GM12873 (cell line): ENCODE data around the gene RAB23.

ENCODE experiments used
- CTCF ChIP-seq: IDR thresholded peaks from 2 replicates; pipeline ENCODE4 v1.5.1; 2012; ENCODE audit warnings: low read depth, mild to moderate bottlenecking, moderate library complexity, low read length, control low read depth; ENCODE audit not compliant: insufficient read depth; ENCODE audit errors: missing control alignments

Gene RAB23

GRCh38 chr6:57165080-57165479, 57.0 kb downstream of the RAB23 start:
- no peak for TF ChIP-seq CTCF

GRCh38 chr6:57163956-57164355, 58.2 kb downstream of the RAB23 start:
- TF ChIP-seq CTCF: no peak

GRCh38 chr6:57162516-57162915, 59.6 kb downstream of the RAB23 start:
- no peak for TF ChIP-seq CTCF

DNA sequence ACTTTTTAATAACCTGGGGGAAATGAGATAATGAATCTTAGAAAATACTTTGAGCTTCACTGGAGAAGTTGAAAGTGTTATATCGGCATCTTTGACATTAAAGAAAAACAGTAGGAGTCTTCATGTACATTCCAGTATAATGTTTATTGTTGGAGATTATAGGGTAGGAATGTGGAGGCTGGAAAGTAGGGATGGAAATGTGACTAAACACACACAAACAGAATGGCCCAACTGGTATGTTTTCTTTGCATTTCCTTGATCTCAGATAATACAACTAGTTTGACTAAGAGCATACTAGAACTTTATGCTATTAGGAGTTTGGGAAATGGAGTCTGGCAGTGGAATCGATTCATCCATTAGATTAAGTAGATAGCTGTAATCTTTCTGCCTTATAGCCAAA, 60.1 kb downstream of the RAB23 start:
- no peak for TF ChIP-seq CTCF

DNA sequence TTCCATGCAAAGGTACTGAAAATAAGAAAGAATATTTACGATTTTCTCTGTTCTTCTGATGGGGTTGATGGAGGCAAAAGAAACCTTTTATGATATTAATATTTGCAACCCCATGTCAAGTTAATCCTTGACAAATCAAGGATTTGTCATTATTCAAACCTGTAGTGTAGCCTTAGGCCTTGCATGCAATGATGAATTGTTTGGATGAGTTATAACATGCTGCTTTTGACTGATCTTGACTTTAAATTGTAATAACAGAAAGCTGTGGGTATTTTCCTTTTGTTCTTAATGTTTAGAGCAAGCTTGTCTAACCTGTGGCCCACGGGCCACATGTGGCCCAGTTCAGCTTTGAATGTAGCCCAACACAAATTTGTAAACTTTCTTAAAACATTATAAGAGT, 63.0 kb downstream of the RAB23 start:
- no peak for TF ChIP-seq CTCF

- no peak for TF ChIP-seq CTCF
Measured at GRCh38 chr6:57158658-57159057, 63.4 kb downstream of the RAB23 start.

DNA sequence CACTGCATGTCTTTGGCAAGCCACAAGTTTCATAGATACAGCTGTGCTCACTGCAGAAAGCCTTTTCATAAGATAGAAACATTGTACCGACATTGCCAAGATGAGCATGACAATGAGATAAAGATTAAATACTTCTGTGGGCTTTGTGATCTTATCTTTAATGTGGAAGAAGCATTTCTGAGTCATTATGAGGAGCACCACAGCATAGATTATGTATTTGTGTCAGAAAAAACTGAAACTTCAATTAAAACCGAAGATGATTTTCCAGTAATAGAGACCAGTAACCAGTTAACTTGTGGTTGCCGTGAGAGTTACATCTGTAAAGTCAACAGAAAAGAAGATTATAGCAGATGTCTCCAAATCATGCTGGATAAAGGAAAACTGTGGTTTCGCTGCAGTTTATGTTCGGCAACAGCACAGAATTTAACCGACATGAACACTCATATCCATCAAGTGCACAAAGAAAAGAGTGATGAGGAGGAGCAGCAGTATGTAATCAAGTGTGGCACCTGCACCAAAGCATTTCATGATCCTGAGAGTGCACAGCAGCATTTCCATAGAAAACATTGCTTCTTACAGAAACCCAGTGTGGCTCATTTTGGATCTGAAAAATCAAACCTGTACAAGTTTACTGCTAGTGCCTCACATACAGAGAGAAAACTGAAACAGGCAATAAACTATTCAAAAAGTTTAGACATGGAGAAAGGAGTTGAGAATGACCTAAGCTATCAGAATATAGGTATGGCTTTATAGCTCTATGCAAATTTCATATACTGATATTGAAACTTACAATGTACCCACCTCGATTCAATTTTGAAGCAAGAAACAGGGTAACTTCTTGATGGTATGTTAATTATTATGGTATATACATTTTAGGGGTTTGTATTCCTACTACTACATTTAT, 73.9 kb downstream of the RAB23 start:
- no peak for TF ChIP-seq CTCF
